Natural killer cell treated with Interleukin-12 subunit alpha and Interleukin-12 subunit beta and Interleukin-15 and Interleukin-18, amount 100 ng/mL, for 72 hours (primary cell): ENCODE results near the gene MLANA. TPM values are rescaled to one million over a fixed set of nuclear protein-coding genes. Genes with fewer than 3 reads are reported as not detected.

Experiments used
- total RNA-seq, 2 donors: library from RNA; stranded (reverse); gene quantifications; one replicate each; pipeline ENCODE4 v1.2.3, GENCODE V29; 2022

MLANA gene
- total RNA-seq, 2 donors from 2014 or later, result not detected

Other genes with a start within 250 kb of the MLANA start
- 10 to 100 TPM; 17.7 to 28.0 TPM for gene ERMP1, start 57.8 kb upstream of the MLANA start, total RNA-seq
- gene RANBP6, start 124.7 kb downstream of the MLANA start, total RNA-seq, result 10 to 100 TPM; 19.3 to 21.6 TPM